Mesodermal cell (in vitro differentiated cells): Measurements from ENCODE around the gene NHERF2.
A peak's percentile ranks its signal among the peaks of the same experiment; 100 is the strongest.

ENCODE experiments used
- H3K27ac ChIP-seq: 2 replicates; pipeline ENCODE4 v1.7.0; 2013; ENCODE audit warnings: mild to moderate bottlenecking, low read depth, low read length, moderate library complexity; ENCODE audit not compliant: severe bottlenecking
- H3K36me3 ChIP-seq: 2 replicates; pipeline ENCODE4 v1.7.1; 2013; ENCODE audit warnings: mild to moderate bottlenecking, low read length, moderate library complexity; ENCODE audit not compliant: control insufficient read depth, insufficient read depth
- H3K4me1 ChIP-seq: one replicate; pipeline ENCODE4 v1.7.1; 2013; ENCODE audit warnings: mild to moderate bottlenecking, low read length; ENCODE audit not compliant: insufficient read depth, control insufficient read depth, poor library complexity, severe bottlenecking
- H3K4me3 ChIP-seq: 2 replicates; pipeline ENCODE4 v1.7.0; 2013; ENCODE audit warnings: low read length, control low read depth, mild to moderate bottlenecking; ENCODE audit not compliant: insufficient read depth, poor library complexity, severe bottlenecking; ENCODE audit errors: extremely low read depth
- H3K9me3 ChIP-seq: 2 replicates; pipeline ENCODE4 v1.7.1; 2013; ENCODE audit warnings: mild to moderate bottlenecking, low read length, moderate library complexity; ENCODE audit not compliant: control insufficient read depth
- WGBS, 2 experiments: methylation state at CpG; one replicate each; pipeline ENCODE4 v1.1.5; 2013; ENCODE audit warnings: missing lambda C conversion rate in 2 of 2; ENCODE audit not compliant: insufficient coverage in 2 of 2; 5-methylcytosine and 5-hydroxymethylcytosine counted together

Gene NHERF2

DNA sequence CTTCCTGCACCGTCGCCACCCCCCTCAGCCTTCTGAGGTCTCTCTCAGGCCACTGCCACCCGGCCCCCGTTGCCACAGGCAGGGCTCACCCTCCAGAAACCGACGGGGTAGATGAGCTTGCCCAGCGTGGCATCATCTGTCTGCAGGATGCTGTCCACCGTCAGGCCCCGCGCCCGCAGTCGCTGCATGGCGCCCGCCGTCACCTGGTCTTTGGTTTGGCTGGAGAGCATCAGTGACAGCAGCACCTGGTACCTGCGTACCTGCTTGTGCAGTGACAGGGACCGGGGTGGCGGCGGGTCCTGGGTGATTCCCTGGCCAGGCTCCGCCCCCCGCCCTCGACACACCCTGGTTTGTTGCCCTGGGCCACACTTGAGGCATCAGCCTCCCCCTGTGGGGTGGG lies 17.8 kb downstream of the NHERF2 start:
- Histone ChIP-seq H3K9me3 (no peaks in the 10 kb centered on the region), H3K4me3 (no peak overlapping the region), H3K27ac (no peak overlapping the region), H3K4me1 (peaks cover 4% of the 10 kb centered on the region), H3K36me3 (peaks cover 4% of the 10 kb centered on the region)
- WGBS, 2 experiments, result 95 to 98% methylated on average over 18 to 20 of the region's 22 CpGs

DNA sequence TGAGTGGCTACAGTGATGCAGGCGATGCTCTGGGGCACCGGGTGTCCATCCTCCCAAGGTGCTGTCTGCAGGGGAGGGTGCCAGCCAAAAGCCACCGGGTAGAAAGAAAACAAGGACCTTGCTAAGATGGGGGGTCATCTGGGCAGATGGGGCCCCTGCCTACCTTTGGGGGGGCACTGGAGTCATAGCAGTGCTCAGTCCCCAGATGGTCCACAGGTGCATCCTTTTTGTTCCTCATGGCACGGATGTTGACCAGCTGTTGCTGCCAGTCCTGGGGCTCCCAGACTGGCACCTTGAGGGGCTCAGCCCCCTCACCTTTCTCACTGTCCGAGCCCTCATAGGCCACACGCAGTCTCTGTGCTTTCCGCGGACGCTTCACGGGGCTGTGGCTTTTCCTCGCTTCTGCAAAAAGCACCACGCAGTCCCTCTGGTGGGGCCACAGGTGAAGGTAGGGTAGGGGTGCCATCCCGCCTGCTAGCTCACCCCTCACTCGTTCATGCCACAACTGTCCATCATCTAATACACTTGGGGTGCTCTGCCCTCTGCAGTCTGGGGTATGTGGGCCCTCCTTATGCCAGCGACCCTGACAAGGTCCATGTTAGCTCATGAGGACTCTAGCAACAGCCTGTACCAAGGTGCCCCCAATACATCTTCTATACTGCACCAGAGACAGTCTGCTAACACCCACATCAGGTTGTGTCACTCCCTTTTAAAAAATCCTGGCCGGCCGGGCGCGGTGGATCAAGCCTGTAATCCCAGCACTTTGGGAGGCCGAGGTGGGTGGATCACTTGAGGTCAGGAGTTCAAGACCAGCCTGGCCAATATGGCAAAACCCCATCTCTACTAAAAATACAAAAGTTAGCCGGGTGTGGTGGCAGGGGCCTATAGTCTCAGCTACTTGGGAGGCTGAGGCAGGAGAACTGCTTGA lies 19.5 kb downstream of the NHERF2 start:
- peaks cover 4% of the 10 kb centered on the region for H3K4me1 ChIP-seq
- H3K27ac ChIP-seq, result no peak overlapping the region
- H3K4me3 ChIP-seq, result peak overlapping the region; percentile 94
- H3K36me3 ChIP-seq, result peaks cover 15% of the 10 kb centered on the region
- WGBS, 2 experiments, result 96 to 98% methylated on average over 14 of the region's 21 CpGs
- H3K9me3 ChIP-seq, result no peaks in the 10 kb centered on the region

DNA sequence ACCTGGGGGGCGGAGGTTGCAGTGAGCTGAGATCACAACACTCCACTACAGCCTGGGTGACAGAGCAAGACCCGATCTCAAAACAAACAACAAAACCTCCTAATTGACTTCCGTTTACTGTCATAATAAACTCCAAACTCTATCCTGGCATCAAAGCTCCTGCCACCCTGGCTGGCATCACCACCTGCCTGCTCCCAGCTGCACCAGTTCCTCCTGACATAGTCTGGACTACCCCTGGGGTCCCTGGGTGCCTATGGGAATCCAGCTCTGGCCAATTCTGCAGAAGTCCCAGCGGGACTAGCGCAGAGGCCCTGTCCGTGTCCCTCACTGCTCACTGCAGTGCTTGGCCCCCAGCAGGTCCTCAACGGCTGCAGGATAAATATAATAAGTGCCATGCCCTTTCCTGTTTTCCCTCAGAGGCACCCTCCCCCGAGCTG lies 20.2 kb downstream of the NHERF2 start:
- no peaks in the 10 kb centered on the region for H3K9me3 ChIP-seq
- no peak overlapping the region for H3K27ac ChIP-seq
- peaks cover 22% of the 10 kb centered on the region for H3K36me3 ChIP-seq
- peaks cover 4% of the 10 kb centered on the region for H3K4me1 ChIP-seq
- H3K4me3 ChIP-seq, result peak overlapping the region; percentile 94
- 46 to 47% methylated on average over 8 of the region's 8 CpGs for WGBS, 2 experiments

DNA sequence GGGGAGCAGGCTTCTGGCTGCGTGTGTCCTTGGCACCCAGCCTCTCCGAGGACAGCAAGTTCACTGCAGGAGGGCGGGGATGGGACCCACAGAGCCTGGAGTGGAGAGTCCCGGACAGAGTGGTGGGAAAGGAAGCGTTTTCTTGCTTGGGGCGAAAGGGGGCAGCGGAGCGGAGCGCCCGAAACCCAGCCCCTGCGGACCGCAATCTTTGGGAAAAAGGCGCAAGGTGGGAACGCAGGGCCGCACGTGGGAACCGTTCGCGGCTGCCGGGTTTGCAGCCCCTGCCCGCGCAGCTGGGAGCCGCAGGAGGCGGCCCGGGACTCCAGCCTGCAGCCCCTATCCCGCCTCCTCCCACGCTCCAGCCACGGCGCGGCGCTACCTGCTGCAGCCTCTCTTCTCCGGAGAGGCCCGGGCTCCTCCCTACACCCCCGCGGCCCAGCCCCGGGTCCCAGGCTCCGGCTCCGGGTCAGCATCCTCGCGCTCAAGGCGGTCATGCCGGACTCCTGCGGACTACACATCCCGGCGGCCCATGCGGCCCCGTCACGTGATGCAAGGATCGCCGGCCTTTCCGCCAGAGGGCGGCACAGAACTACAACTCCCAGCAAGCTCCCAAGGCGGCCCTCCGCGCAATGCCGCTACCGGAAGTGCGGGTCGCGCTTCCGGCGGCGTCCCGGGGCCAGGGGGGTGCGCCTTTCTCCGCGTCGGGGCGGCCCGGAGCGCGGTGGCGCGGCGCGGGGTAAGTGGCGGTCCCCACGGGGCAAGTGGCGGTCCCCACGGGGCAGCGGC lies 20.8 kb downstream of the NHERF2 start, which contains the start of the genes NTHL1 and TSC2:
Gene NTHL1 (minus strand): TSS at position 505 of the 786 bp plus-strand sequence. CDS start 11 bp downstream, at position 494.
Gene TSC2 (plus strand): TSS at position 656 of the 786 bp plus-strand sequence. CDS start 631 bp downstream, outside the sequence.
- WGBS, 2 experiments, result 0 to 1% methylated on average over 45 to 74 of the region's 81 CpGs
- Histone ChIP-seq H3K9me3 (no peaks in the 10 kb centered on the region), H3K36me3 (peaks cover 28% of the 10 kb centered on the region), H3K4me1 (peaks cover 4% of the 10 kb centered on the region), H3K4me3 (peak within 1 kb of the TSS; percentile 94), H3K27ac (peak within 1 kb of the TSS; percentile 53)

DNA sequence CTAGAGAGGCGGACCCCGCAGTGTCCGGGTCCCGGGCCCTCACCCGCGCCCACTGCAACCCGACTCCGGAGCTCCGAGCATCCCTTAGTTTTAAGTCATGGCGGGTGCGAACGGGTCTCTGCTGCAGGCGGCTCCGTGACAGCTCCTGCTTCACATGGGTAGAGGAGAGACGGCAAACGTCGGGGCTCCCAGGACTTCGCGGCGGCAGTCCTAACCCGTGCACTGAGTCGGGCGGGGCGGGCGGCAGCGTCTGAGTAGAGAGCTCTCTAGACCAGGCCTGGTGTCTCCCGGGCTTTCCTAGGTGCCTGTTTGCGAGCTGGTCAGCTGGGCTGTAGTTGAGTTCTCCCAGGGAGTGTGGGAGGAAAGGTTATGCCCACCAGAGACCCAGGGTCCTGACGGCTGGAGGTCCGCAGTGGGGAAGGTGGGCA lies 21.4 kb downstream of the NHERF2 start:
- 2% methylated on average over 25 to 26 of the region's 30 CpGs for WGBS, 2 experiments
- H3K36me3 ChIP-seq, result peaks cover 34% of the 10 kb centered on the region
- no peak overlapping the region for H3K27ac ChIP-seq
- H3K9me3 ChIP-seq, result no peaks in the 10 kb centered on the region
- peak overlapping the region; percentile 94 for H3K4me3 ChIP-seq
- H3K4me1 ChIP-seq, result peaks cover 4% of the 10 kb centered on the region

DNA sequence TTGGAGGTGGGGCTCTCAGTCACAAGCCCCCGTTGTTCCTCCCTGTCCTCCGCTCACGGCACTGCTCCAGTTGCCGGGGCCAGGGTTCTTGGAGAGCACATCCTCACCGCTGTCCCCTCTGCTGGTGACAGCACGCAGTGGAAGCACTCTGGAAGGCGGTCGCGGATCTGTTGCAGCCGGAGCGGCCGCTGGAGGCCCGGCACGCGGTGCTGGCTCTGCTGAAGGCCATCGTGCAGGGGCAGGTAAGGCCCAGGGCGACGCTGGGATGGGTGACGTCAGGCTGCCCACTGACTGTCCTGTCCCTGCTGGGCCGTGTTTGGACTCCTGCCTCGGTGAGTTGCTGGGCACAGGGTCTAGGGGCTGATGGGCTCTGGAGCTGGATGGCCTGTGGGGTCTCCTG lies 26.5 kb downstream of the NHERF2 start:
- Histone ChIP-seq H3K4me3 (no peak overlapping the region), H3K36me3 (peaks cover 63% of the 10 kb centered on the region), H3K4me1 (peaks cover 4% of the 10 kb centered on the region), H3K9me3 (no peaks in the 10 kb centered on the region), H3K27ac (no peak overlapping the region)
- 94 to 95% methylated on average over 21 of the region's 21 CpGs for WGBS, 2 experiments

DNA sequence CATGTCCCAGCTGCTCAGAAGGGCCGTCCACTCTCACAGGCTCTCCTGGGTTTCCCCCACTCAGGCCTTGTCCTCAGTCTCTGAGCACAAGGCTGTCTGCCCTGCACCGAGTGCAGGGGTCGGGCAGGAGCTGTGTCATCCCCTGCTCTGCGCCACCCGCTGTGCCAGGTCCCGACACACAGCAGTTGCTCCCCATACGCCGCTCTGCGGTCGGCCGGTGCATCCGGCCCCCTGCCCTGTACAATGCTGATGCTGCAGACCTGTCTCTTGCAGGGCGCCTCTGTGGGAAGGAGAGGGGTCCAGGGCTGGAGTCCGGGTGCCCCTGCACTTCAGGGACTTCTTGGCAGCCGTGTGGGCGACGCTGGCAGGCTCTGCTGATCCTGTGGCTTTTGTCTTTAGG lies 27.2 kb downstream of the NHERF2 start:
- no peak overlapping the region for H3K27ac ChIP-seq
- H3K36me3 ChIP-seq, result peaks cover 69% of the 10 kb centered on the region
- H3K4me1 ChIP-seq, result peaks cover 4% of the 10 kb centered on the region
- 96 to 99% methylated on average over 17 of the region's 17 CpGs for WGBS, 2 experiments
- no peak overlapping the region for H3K4me3 ChIP-seq
- no peaks in the 10 kb centered on the region for H3K9me3 ChIP-seq

DNA sequence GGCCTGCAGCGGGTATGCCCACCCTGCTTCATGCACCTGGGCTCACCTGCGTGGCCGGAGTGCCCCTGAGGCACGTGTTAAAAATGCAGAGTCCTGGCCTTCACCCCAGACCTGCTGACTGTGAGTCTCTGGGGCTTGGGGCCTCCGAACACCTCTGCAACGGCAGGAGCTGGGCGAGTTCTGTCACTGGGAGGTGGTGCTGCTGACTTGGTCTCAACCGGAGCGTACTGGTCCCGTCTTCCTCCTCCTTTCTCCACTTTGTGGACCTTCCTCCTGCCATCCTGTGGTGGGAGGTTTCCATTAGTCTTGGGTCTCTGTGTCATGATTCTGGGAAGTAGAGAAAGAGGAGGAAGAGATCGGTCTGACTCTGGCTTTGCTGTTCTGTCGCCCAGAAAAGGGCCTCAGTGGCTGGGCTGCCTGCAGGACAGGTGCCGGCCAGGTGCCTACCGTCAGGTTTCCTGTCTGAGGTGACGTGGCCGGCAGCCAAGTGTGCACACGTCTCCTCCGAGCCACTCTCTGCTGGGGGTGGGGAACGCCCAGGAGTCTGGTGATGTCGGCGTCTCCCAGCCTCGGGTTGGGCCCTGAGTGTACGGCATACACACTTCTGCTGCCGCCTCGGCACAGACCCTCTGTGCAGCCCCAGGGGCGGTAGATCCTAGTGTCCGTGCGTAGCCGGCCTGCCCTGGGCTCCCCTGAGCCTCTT lies 28.0 kb downstream of the NHERF2 start:
- 94 to 99% methylated on average over 21 to 26 of the region's 29 CpGs for WGBS, 2 experiments
- Histone ChIP-seq H3K9me3 (no peaks in the 10 kb centered on the region), H3K36me3 (peaks cover 69% of the 10 kb centered on the region), H3K4me3 (no peak overlapping the region), H3K4me1 (peaks cover 3% of the 10 kb centered on the region), H3K27ac (no peak overlapping the region)

DNA sequence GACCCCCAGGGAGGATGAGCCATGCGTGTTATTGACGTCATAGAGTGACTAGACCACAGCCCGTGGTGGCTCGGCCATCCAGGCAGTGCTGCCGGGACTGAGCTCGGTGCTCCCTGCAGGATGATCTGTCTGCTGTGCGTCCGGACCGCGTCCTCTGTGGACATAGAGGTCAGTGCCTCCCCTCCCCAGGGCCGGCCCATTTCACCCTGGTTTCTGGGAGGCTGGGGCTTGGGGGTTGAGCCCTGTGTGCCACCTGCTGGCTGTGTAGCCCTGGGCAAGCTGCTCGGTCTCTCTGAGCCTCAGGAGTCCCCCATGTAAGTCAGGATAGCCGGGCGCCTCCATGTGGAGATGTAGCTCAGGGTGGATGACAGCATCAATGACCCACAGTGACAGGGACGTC lies 29.4 kb downstream of the NHERF2 start:
- H3K4me1 ChIP-seq, result no peaks in the 10 kb centered on the region
- peaks cover 71% of the 10 kb centered on the region for H3K36me3 ChIP-seq
- H3K27ac ChIP-seq, result no peak overlapping the region
- 91 to 92% methylated on average over 13 to 15 of the region's 15 CpGs for WGBS, 2 experiments
- H3K4me3 ChIP-seq, result no peak overlapping the region
- H3K9me3 ChIP-seq, result no peaks in the 10 kb centered on the region

DNA sequence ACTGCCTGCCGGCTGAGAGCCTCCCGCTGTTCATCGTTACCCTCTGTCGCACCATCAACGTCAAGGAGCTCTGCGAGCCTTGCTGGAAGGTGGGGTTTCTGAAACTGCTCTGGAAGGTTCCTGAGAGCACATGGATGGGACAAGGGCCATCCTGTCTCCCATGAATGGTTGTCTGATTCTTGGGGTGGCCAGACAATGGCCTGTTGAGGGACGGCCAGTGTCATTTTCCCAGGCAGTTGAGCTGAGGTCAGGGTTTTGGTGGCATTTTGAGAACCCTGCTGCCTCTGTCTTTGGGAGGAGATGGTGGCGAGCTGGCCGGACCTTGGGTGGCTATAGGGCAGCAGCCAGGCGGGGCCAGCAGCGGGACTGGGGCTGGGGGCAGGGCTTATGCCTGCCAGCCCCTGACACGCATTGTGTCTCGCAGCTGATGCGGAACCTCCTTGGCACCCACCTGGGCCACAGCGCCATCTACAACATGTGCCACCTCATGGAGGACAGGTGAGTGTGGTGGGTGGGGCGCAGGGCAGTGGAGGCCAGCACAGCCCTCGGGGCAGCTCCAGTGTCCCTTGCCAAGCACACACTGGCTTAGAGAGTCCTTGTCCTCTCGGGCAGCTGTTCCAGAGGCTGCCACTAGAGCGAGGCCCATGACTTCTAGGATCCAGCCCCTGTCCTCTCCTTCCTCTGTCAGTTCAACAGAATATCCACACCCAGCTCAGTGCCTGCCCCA lies 30.1 kb downstream of the NHERF2 start:
- no peak overlapping the region for H3K27ac ChIP-seq
- H3K36me3 ChIP-seq, result peaks cover 66% of the 10 kb centered on the region
- WGBS, 2 experiments, result 89 to 93% methylated on average over 16 to 18 of the region's 19 CpGs
- no peaks in the 10 kb centered on the region for H3K4me1 ChIP-seq
- H3K4me3 ChIP-seq, result no peak overlapping the region
- no peaks in the 10 kb centered on the region for H3K9me3 ChIP-seq
